Transverse colon (tissue), 4 donors: Measurements from ENCODE around the gene ZNF691.

Experiments
- POLR2A ChIP-seq: fragments of 450-650 bp; IDR thresholded peaks from one replicate; pipeline ENCODE4 v1.6.1; 2016; ENCODE audit warnings: antibody characterized with exemption, mild to moderate bottlenecking, moderate library complexity
- POLR2AphosphoS5 ChIP-seq, 3 donors: sonication (generic); formaldehyde crosslinking; IDR thresholded peaks; one replicate each; pipeline ENCODE4 v1.6.1; 2016; ENCODE audit warnings: antibody characterized with exemption in 3 of 3
- TF ChIP-seq, protein P1 (sequence below), 5 experiments: fragments of 200-600 bp in 3 of 5; fragments of 450-650 bp in 2 of 5; sonication (generic) in 3 of 5; IDR thresholded peaks; 1 replicate in 2 of 5; 2 replicates in 3 of 5; pipeline ENCODE4 v1.5.1; 2016 to 2017; ENCODE audit warnings: antibody characterized with exemption in 5 of 5, inconsistent platforms in 3 of 5, mild to moderate bottlenecking in 2 of 5, moderate library complexity in 1 of 5

DNA sequence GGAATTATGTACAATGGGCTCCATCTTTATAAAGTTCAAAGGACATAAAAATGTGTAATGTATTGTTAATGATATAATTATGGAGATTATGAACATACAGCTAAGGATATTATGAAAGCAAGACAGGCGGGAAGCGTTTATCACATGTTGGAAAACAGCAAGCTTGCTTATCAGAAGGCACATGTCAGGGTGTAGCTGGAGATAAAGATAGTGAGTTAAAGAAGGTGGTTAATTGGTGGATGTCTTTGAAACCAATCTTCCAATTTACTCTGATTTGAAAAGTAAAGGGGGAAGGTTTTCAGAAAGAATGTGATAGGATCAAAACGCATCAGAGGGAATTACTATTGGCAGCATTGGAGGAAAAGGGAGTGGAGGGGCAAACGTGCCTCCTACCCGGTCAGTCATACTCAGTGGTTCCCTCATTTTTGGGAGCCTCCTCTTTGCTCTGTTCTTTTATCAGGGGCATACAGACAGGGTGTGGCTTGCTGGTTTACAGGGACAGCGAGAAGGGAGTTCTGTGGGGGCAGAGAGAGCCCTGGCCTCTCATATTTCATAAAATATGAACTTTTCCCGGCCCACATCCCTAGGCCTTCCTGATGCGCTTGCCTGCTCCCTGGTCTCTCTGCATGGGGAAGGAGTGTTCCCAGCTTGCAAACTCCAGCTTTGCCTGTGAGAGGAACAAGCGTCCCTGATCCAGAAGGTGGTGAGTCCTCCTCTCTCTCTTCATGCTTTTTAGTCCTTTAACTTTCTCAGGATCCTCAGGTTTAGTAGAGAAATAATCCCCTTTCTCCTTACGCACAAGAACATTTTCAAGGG is 21.2 kb upstream of the ZNF691 start:
- TF ChIP-seq POLR2A (no peak), POLR2AphosphoS5 (IDR thresholded peaks at IDR 0.05) (no peak)
- TF ChIP-seq, protein P1, sequence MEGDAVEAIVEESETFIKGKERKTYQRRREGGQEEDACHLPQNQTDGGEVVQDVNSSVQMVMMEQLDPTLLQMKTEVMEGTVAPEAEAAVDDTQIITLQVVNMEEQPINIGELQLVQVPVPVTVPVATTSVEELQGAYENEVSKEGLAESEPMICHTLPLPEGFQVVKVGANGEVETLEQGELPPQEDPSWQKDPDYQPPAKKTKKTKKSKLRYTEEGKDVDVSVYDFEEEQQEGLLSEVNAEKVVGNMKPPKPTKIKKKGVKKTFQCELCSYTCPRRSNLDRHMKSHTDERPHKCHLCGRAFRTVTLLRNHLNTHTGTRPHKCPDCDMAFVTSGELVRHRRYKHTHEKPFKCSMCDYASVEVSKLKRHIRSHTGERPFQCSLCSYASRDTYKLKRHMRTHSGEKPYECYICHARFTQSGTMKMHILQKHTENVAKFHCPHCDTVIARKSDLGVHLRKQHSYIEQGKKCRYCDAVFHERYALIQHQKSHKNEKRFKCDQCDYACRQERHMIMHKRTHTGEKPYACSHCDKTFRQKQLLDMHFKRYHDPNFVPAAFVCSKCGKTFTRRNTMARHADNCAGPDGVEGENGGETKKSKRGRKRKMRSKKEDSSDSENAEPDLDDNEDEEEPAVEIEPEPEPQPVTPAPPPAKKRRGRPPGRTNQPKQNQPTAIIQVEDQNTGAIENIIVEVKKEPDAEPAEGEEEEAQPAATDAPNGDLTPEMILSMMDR (IDR thresholded peaks at IDR 0.05), result no peak
